Measurements from ENCODE around the gene MIX23.

GRCh38 chr3:122397201-122397600, 14.2 kb upstream of the MIX23 start:
- TF ChIP-seq EZH2 (IDR thresholded peaks at IDR 0.05; ENCODE audit: insufficient read depth, low read length) (no peak), CTCF (IDR thresholded peaks at IDR 0.05; ENCODE audit: insufficient read depth, low read depth, low read length) (no peak)
